Measurements from ENCODE around the gene CCDC51. TPM values are rescaled to one million over a fixed set of nuclear protein-coding genes. Genes with fewer than 3 reads are reported as not detected.

The CCDC51 gene
- total and polyA plus RNA-seq, 9 of the 15 experiments (the other 6 are each of a cell fraction or from before 2014, with no cell fraction given): 6.5 to 18.6 (median 15.7) TPM

DNA sequence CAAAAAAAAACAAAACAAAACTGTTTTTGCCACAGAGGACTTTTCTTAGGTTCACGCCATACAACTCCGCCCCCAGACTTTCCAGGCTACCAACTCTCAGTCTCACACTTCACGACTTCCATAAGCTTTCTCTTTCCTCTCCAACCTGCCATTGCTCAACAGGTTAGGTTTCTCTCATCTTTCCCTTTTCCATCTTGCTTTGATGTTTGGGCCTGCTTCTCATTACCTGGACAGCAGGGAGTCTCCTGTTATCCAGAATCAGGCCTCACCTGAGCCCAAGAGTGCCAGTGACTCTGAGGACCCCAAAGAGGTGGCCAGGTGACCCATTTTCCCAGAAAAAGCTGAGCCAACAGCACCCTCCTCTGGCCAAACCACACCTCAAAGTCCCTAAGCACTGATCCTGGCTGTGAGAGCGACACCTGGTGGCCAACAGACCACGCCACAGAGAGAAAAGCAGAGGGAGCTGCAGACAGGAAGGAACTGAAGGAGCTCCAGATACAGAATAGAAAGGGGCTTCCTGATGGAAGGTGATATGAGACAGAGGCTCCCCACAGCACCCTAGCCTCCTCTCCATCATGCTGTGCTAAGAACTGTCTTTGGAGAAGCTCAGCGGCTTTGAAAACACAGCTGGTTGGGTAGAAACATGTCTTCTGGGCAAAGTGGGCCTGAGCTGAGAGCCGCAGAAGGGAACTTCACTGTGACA is 4.0 kb downstream of the CCDC51 start (continued):
- TF ChIP-seq, protein P1, sequence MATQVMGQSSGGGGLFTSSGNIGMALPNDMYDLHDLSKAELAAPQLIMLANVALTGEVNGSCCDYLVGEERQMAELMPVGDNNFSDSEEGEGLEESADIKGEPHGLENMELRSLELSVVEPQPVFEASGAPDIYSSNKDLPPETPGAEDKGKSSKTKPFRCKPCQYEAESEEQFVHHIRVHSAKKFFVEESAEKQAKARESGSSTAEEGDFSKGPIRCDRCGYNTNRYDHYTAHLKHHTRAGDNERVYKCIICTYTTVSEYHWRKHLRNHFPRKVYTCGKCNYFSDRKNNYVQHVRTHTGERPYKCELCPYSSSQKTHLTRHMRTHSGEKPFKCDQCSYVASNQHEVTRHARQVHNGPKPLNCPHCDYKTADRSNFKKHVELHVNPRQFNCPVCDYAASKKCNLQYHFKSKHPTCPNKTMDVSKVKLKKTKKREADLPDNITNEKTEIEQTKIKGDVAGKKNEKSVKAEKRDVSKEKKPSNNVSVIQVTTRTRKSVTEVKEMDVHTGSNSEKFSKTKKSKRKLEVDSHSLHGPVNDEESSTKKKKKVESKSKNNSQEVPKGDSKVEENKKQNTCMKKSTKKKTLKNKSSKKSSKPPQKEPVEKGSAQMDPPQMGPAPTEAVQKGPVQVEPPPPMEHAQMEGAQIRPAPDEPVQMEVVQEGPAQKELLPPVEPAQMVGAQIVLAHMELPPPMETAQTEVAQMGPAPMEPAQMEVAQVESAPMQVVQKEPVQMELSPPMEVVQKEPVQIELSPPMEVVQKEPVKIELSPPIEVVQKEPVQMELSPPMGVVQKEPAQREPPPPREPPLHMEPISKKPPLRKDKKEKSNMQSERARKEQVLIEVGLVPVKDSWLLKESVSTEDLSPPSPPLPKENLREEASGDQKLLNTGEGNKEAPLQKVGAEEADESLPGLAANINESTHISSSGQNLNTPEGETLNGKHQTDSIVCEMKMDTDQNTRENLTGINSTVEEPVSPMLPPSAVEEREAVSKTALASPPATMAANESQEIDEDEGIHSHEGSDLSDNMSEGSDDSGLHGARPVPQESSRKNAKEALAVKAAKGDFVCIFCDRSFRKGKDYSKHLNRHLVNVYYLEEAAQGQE (IDR thresholded peaks at IDR 0.05; ENCODE audit: borderline replicate concordance): peak; percentile 92
- TF ChIP-seq, protein P1 (CRISPR knock-in tag; IDR thresholded peaks at IDR 0.05; ENCODE audit: low read depth): no peak
- TF ChIP-seq MTA1 (IDR thresholded peaks at IDR 0.05; ENCODE audit: borderline replicate concordance) (no peak), NELFE (IDR thresholded peaks at IDR 0.05; ENCODE audit: insufficient read depth, insufficient read length) (no peak), ZFX (CRISPR knock-in tag; IDR thresholded peaks at IDR 0.05) (no peak), ZNF589 (CRISPR knock-in tag; IDR thresholded peaks at IDR 0.05; ENCODE audit: low read depth) (no peak), TGIF2 (CRISPR knock-in tag; IDR thresholded peaks at IDR 0.05) (no peak), ELF2 (CRISPR knock-in tag; IDR thresholded peaks at IDR 0.05) (no peak), FIP1L1 (IDR thresholded peaks at IDR 0.05; ENCODE audit: low read depth, low read length, poor library complexity, severe bottlenecking) (no peak), NBN (IDR thresholded peaks at IDR 0.05; ENCODE audit: low read depth) (peak; percentile 29; the same call in 1 of the 2 replicates), NFATC3 (IDR thresholded peaks at IDR 0.05) (no peak), MEIS2 (IDR thresholded peaks at IDR 0.05; ENCODE audit: partially characterized antibody) (no peak), SAFB2 (IDR thresholded peaks at IDR 0.05; ENCODE audit: borderline replicate concordance, low read depth, low read length, severe bottlenecking) (no peak), CREB1 (IDR thresholded peaks at IDR 0.05) (no peak), CREB1 (CRISPR knock-in tag; IDR thresholded peaks at IDR 0.05) (0 out of 2 replicates have a peak, but pooled peaks have one; percentile 20), ZNF778 (CRISPR knock-in tag; IDR thresholded peaks at IDR 0.05) (no peak)
- TF ChIP-seq, protein P2, sequence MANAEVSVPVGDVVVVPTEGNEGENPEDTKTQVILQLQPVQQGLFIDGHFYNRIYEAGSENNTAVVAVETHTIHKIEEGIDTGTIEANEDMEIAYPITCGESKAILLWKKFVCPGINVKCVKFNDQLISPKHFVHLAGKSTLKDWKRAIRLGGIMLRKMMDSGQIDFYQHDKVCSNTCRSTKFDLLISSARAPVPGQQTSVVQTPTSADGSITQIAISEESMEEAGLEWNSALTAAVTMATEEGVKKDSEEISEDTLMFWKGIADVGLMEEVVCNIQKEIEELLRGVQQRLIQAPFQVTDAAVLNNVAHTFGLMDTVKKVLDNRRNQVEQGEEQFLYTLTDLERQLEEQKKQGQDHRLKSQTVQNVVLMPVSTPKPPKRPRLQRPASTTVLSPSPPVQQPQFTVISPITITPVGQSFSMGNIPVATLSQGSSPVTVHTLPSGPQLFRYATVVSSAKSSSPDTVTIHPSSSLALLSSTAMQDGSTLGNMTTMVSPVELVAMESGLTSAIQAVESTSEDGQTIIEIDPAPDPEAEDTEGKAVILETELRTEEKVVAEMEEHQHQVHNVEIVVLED (CRISPR knock-in tag; IDR thresholded peaks at IDR 0.05): no peak
- TF ChIP-seq, protein P3, sequence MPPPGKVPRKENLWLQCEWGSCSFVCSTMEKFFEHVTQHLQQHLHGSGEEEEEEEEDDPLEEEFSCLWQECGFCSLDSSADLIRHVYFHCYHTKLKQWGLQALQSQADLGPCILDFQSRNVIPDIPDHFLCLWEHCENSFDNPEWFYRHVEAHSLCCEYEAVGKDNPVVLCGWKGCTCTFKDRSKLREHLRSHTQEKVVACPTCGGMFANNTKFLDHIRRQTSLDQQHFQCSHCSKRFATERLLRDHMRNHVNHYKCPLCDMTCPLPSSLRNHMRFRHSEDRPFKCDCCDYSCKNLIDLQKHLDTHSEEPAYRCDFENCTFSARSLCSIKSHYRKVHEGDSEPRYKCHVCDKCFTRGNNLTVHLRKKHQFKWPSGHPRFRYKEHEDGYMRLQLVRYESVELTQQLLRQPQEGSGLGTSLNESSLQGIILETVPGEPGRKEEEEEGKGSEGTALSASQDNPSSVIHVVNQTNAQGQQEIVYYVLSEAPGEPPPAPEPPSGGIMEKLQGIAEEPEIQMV (tag; conservative IDR thresholded peaks at IDR 0.05; ENCODE audit: low read depth): no peak

Measured in K562 (cell line).